Thoracic aorta (tissue), 2 donors: Measurements from ENCODE around the gene OTUD7B. TPM values are rescaled to one million over a fixed set of nuclear protein-coding genes. Genes with fewer than 3 reads are reported as not detected.
A peak's percentile ranks its signal among the peaks of the same experiment; 100 is the strongest.

Experiments used
- ATAC-seq: fragments of 150-250 bp; one replicate; pipeline ENCODE4 v1.8.0; 2017; ENCODE audit warnings: low read depth; ENCODE audit not compliant: insufficient number of reproducible peaks, low FRiP score
- DNase-seq: peaks from one replicate; pipeline ENCODE4 v3.0.0-alpha.2; 2020; ENCODE audit warnings: low spot score
- H3K27ac ChIP-seq, 2 donors: fragments of 200-600 bp; sonication (generic); 1 replicate in 1 of 2; 2 replicates in 1 of 2; pipeline ENCODE4 v1.5.1; 2016; ENCODE audit warnings: mild to moderate bottlenecking in 2 of 2, moderate library complexity in 2 of 2
- H3K27me3 ChIP-seq: fragments of 200-600 bp; sonication (generic); replicated peaks from 2 replicates; pipeline ENCODE4 v1.6.0; 2016; ENCODE audit warnings: mild to moderate bottlenecking; ENCODE audit not compliant: insufficient read depth
- H3K36me3 ChIP-seq: fragments of 200-600 bp; sonication (generic); one replicate; pipeline ENCODE4 v1.5.1; 2016
- H3K4me1 ChIP-seq, 2 donors: fragments of 200-600 bp; sonication (generic); 1 replicate in 1 of 2; 2 replicates in 1 of 2; pipeline versions ENCODE4 v1.5.1 to v1.6.0; 2016; ENCODE audit warnings: low read depth in 2 of 2, mild to moderate bottlenecking in 1 of 2; ENCODE audit not compliant: control insufficient read depth in 1 of 2
- H3K4me3 ChIP-seq: fragments of 200-600 bp; sonication (generic); 2 replicates; pipeline ENCODE4 v1.5.1; 2016; ENCODE audit warnings: mild to moderate bottlenecking
- H3K9me3 ChIP-seq: fragments of 200-600 bp; sonication (generic); 2 replicates; pipeline ENCODE4 v1.5.1; 2016
- CTCF ChIP-seq: fragments of 200-600 bp; sonication (generic); IDR thresholded peaks from one replicate; pipeline ENCODE4 v1.5.1; 2019; ENCODE audit warnings: antibody characterized with exemption
- total RNA-seq, 2 donors: library from RNA; depleted of rRNA; stranded (reverse); fragments of >200 nt; gene quantifications; one replicate each; pipeline versions ENCODE4 v1.1.0 to v1.2.3, GENCODE V29; 2016

The OTUD7B gene
- total RNA-seq, 2 donors from 2014 or later: 29.9 to 30.6 TPM

- Histone ChIP-seq H3K4me1 (peaks cover 24 to 43% of the 10 kb centered on the region in 2 donors), H3K4me3 (peak within 1 kb of the TSS; percentile 84), H3K27me3 (no peaks in the 10 kb centered on the region), H3K9me3 (no peaks in the 10 kb centered on the region), H3K27ac (peak within 1 kb of the TSS; percentile 81 to 89), H3K36me3 (peaks cover 17% of the 10 kb centered on the region)
- TF ChIP-seq CTCF: no peak
- no peak for DNase-seq
- ATAC-seq: peak; percentile 39
These were observed 74.1 kb downstream of the OTUD7B start, which contains the start of gene MTMR11 for GRCh38 chr1:149936170-149936991. Gene MTMR11 (minus strand): TSS chr1:149936879. CDS start chr1:149936647, 232 bp downstream.

GRCh38 chr1:149934356-149934755 is 76.2 kb downstream of the OTUD7B start:
- Histone ChIP-seq H3K27ac (peak overlapping the region in 1 of 2 donors; percentile 18), H3K4me1 (peaks cover 20 to 38% of the 10 kb centered on the region in 2 donors), H3K4me3 (no peak overlapping the region), H3K9me3 (no peaks in the 10 kb centered on the region), H3K27me3 (no peaks in the 10 kb centered on the region), H3K36me3 (peaks cover 37% of the 10 kb centered on the region)
- no peak for DNase-seq
- ATAC-seq: no peak
- TF ChIP-seq CTCF: no peak

GRCh38 chr1:149933208-149933607 is 77.3 kb downstream of the OTUD7B start:
- H3K4me1 ChIP-seq: peaks cover 21 to 39% of the 10 kb centered on the region in 2 donors
- no peak for DNase-seq
- TF ChIP-seq CTCF: no peak
- no peaks in the 10 kb centered on the region for H3K9me3 ChIP-seq
- H3K27ac ChIP-seq: no peak overlapping the region
- no peaks in the 10 kb centered on the region for H3K27me3 ChIP-seq
- no peak for ATAC-seq
- H3K36me3 ChIP-seq: peaks cover 37% of the 10 kb centered on the region
- H3K4me3 ChIP-seq: no peak overlapping the region

GRCh38 chr1:149932474-149932873 is 78.1 kb downstream of the OTUD7B start:
- no peak overlapping the region for H3K4me3 ChIP-seq
- H3K4me1 ChIP-seq: peaks cover 16 to 33% of the 10 kb centered on the region in 2 donors
- no peak for DNase-seq
- H3K9me3 ChIP-seq: no peaks in the 10 kb centered on the region
- H3K27ac ChIP-seq: no peak overlapping the region
- no peak for ATAC-seq
- no peak for TF ChIP-seq CTCF
- H3K36me3 ChIP-seq: peaks cover 37% of the 10 kb centered on the region
- no peaks in the 10 kb centered on the region for H3K27me3 ChIP-seq

GRCh38 chr1:149931212-149931790 is 79.2 kb downstream of the OTUD7B start:
- Histone ChIP-seq H3K4me1 (peaks cover 23 to 36% of the 10 kb centered on the region in 2 donors), H3K36me3 (peaks cover 40% of the 10 kb centered on the region), H3K4me3 (no peak overlapping the region), H3K27me3 (no peaks in the 10 kb centered on the region), H3K27ac (no peak overlapping the region), H3K9me3 (no peaks in the 10 kb centered on the region)
- no peak for DNase-seq
- no peak for ATAC-seq
- no peak for TF ChIP-seq CTCF
